Measurements from ENCODE around the gene BABAM1.

BABAM1 gene

DNA sequence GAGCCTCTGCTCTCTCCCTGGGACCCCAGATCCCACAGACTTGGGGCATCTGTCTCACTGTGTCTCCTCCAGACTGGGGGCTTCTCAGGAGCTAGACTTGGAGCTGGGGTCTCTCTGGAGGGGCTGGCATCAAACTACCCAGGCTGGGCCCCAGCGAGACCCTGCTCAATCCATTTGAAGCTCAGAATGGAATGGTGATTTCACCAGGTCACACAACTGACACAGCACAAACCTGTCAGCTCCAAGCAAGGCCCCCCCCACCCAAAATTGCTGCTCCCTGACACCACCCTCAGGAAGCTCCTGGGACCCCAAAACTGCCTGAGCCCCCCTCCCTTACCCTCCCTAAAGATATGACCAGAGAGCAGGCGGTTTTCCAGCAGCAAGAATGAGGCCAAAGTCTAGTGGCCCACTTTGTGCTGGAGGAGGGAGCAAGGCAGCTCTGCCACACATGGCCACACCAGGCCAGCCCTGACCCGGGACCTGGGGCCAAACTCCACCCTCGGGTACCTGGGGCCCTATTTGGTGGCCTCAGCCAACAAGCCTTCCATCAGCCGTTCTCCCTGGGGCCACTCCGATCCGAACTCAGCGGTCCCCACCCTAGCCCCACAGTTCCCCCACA, 23.9 kb upstream of the BABAM1 start:
- DNase-seq (ENCODE audit: low read depth in 2 of 2) = no peak

DNA sequence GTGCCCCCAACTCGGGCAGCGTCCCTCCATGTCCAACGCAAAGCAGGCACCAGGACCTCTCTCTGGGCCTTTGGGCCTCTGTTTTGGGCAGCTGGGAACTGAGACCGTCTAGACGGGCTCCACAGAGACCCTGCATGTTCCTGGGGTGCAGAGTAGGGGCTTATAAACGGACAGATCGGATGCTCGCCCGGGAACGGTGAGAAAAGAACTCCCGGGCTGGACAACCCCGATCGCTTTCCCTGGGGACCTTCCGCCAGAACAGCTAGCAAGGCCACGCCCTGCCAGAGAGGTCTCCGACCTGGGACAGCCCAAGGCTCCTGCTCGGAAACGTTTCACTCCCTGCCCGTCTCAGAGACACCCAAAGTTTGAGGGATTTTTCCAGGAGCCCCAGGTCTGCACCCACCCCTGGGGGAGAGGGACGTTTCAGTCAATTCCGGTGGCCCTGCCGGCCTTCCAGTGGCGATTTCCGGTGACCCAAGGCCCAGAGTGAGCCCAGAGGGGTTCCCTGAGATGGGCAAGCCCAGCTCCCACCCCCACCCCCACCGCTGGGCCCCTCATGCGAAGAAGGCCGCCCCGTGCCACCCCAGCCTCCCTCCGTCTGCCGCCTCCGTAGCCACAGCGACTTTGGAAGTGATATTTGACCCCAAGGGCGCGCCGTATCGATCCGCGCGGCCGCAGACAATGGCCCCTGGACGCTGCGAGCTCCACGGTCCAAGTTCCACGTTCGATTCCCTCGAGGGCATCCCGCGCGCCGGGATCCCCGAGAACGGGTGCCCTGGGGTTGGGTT, 23.2 kb upstream of the BABAM1 start:
- no peak for DNase-seq (ENCODE audit: low read depth in 2 of 2)

DNA sequence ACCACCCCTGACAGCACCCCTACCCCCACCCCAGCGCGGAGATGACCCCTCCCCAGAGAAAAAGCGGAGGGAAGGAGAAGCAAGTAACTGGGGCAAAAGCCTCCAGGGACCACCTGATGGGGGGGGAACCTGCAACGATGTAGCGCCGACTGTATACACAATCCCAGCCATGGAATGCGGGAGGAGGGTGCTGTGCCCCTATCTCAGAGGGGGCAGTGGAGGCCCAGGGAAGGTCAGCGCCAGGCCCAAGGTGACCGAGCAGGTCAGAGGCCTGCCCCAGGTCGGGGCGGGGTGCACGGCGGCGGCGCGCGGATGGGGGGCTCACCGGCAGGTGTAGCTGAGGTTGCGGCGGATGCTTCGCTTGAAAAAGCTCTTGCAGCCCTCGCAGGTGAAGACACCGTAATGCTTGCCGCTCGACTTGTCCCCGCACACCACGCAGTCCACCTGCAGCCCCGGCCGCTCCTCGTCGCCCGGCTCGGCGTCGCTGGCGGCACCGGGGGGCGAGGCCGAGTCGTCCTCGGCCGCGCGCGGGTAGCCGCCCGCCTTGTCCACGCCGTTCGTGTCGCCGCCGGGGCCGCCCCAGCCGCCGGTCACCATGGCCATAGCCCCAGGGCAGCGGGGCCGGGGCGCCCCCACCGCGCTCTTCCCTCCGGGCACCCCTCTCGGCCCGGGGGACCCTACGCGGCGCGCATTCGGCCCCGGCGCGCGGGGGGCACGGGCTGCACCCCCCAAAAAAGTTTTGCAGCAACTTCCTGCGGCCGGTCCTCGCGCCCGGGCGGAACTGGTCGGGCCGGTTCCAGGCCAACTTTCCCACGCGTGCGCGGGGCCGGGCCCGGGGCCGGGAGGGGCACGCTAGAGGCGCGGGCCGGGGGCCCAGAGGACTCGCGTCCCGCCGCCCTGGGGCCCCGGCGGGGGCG, 22.4 kb upstream of the BABAM1 start:
- DNase-seq (ENCODE audit: low read depth in 2 of 2) = no peak

DNA sequence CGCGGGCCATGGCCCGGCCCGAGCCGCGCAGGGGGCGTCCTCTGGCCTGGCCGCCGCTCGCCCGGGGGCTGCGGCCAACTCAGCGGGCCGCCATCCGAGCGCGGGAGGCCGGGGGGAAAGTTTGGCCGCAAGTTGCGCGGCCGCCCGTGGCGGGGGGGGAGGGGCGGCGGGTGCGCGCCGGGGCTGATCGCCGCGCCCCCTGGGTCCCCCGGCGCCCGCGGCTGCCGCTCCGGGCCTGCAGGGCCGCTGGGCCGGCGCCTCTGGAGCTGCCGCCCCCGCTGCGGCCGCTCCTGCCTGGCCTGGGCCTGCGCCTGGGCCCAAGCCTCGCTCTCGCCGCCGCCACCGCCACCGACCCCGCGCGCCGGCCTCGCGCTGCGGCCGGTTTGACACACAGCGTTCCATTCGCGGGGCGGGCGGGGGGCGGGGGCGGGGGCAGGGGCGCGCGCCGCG, 21.7 kb upstream of the BABAM1 start, which contains the start of gene NR2F6:
Gene NR2F6 (minus strand): TSS at position 385 of the 450 bp plus-strand sequence. CDS start 699 bp downstream, outside the sequence.
- DNase-seq (ENCODE audit: low read depth in 2 of 2) = no peak

DNA sequence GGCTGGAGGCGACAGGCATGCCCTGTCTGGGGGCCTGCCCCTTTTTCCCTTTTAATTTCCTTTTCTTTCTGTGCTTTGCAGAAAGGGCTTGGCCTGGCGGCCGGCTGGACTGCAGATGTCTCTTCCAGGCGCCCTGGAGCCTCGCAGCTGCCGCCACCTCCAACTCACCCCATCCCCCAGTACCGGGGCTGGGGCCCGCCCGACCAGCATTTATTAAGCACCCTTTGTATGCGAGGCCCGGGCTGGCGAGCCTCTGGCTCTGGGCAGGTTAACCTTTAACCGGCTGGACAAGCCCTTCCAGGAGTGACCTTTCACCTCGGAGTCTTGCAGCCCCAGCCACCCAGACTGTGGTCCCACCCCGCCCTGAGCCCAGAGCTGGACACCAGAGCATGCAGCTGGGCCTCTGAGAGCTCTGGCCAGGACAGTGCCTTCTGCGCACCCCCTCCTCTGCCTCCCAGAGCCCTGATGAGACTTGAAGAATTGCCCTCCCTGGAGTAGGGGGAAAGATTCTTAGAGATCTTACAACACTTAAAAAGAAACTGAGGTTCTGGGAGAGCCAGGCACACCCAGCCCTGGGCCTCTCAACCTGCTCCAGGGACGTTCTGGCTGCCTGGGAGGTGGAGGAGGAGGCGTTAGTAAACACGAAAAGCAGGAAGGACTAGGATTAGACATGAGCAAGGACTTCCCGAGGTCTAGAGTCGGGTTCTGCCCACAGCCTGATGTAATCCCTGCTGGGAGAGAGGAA, 20.4 kb upstream of the BABAM1 start:
- no peak for DNase-seq (ENCODE audit: low read depth in 2 of 2)

DNA sequence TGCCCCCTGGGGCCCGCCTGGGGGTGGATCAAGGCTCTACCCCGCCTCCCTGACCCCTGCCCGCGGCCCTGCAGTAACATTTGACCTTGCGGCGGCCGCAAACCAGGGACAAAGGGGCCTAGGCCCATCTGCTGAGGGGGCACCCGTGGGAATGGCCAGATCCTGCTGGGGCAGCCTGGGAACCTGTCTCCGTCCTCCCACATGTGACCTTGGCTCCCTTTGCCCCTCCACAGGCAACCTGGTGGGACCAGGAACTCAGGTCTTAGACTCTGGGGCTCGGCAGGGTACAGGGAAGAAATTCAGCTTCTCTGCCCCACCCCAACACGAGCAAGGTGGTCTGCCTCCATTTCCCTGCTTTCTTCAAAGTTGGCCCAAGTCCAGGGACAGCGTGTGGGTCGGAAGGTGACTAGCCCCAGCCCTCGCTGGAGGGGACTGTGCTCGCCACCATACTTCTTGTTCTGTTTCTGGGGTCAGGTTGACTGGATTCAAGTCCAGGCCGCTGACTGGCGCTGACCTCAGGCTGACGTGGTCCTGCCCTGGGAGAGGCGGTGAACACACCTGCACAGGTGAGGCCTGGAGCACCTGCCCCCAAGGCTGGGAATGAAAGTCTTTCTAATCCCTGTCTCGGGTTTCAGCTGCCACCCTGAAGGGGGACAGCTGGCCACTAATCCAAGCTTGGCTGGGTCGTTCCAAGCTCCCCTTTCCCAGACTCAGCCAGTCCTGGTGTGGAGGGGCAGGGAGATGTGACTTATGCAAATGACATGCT, 19.0 kb upstream of the BABAM1 start:
- DNase-seq (ENCODE audit: low read depth in 2 of 2) = no peak

DNA sequence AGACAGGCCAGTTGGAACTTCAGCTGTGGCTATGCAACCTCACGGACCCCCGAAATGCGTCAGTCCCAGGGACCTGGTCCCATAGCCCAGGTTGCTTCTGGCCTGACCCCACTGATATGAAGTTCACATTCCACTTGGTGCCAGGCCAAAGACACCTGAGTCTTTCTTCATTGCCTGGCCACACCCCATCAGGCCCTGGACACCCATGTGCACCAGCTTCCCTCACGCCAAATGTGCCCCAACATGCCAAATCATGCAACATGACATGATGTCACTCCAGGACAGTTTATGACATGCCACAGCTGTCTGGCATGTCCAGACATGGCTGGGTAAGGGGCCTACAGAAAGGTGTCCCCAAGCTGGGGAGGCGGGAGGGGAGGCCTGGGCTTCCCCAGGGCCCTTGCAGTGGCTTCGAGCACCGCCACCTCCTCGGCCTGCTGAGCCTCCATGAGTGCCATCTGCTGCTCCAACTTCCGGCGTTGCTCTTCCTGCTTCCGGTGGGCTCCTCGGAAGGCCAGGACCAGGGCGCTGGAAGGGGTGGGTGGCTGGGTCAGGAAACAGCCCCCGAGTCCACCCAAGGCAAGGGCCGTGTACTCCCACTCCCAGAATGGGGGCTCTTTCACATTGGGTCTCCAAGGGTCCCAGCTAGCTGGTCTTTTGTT, 17.2 kb upstream of the BABAM1 start:
- no peak for DNase-seq (ENCODE audit: low read depth in 2 of 2)

DNA sequence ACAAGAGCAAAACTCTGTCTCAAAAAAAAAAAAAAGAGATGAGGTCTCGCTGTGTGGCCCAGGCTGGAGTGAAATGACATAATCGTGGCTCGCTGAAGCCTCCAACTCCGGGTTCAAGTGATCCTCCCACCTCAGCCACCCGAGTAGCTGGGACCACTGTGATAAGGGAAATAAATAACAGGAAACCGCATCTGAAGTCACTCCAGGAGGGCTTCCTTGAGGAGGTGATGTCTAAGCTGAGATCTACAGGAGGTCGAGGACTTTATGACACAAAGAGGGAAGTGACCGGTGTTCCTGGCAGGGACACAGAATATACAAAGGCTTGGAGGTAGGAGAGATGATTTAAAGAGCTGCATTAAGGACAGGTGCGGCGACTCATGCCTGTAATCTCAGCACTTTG, 12.6 kb upstream of the BABAM1 start:
- DNase-seq (ENCODE audit: low read depth in 2 of 2) = no peak

DNA sequence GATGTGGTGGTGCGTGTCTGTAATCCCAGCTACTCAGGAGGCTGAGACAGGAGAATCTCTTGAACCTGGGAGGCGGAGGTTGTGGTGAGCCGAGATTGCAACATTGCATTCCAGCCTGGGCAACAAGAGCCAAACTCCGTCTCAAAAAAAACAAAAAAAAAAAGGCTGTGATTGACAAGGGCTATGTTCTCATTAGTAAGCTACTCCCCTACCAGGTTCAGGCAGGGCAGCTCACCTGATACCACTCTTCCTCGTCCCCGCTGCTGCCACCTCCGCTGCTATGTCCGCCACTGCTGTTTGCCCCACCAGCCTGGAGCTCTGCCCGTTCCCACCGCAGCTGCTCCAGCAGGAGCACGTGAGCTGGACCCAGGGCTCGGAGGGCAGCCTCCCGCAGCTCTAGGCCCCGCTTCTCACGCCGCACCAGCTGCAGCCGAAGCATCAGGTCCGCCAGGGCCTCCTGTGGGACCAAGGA, 12.1 kb upstream of the BABAM1 start:
- DNase-seq (ENCODE audit: low read depth in 2 of 2) = no peak

DNA sequence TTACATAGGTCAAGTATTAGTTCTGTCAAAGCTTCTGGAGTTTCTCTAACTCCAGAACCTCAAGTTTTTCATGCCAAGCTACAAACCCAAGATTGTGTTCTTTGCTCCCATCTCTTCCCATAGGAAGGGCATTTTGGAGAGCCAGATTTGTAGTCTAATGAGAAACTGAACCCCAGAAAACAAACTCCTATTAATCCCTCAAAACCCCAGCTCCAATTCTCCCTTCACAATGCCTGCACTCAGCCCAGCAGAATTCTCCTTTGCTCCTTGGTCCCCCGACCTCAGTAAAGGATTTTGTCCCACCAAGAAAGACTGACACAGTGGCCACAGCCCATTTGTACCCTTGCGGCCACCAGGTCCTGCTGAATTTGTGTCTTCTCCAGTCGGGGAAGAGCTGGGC, 11.1 kb upstream of the BABAM1 start:
- no peak for DNase-seq (ENCODE audit: low read depth in 2 of 2)

DNA sequence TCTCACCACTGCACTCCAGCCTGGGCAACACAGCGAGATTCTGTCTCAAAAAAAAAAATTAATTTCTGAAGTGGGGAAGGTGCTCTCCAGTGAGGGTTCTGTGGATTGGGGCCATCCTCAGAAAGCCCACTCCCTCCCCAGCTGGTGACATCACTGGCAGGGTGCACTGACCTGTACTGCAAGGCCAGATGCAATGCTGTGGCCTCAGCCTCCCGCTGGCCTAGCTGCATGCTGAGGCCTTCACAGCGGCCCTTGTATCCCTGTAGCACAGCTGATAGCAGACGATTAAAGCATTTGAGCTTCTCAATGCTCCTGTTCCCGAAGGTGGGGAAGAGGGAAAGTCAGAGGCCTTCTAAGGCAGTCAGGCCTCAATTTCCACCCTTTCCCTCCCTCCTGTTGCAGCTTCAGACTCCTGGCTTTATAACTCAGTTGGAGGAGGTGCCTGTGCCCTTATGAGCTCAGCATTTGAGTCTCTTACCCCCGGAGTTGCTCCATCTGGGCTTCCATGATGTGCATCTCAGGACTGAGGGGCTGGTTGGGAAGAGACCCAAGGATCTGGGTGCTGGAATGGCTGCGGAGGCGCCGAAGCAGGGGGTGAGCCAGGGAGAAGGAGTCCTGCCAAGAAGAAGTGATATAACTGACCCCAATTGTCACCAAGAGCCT, 8.0 kb upstream of the BABAM1 start:
- DNase-seq (ENCODE audit: low read depth in 2 of 2) = no peak

DNA sequence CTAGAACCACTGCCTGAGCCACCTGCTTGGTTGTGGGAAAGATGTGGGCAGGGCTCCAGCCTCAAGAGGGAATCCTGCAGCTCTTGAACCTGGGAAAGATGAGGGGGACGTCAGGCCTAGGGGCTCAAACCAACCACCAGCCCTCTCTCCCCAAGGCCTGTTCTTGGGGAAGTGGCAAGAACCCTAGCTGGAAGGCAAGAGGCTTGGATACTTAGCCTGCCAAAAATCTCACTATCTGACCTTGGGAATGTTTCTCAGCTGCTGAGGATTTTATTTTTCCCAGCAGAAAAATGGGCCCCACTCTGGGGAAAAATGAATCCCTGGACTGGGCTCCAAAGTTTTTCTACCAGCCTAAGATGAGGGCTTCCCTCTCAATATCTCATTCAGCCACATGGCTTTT, 7.3 kb upstream of the BABAM1 start:
- no peak for DNase-seq (ENCODE audit: low read depth in 2 of 2)

DNA sequence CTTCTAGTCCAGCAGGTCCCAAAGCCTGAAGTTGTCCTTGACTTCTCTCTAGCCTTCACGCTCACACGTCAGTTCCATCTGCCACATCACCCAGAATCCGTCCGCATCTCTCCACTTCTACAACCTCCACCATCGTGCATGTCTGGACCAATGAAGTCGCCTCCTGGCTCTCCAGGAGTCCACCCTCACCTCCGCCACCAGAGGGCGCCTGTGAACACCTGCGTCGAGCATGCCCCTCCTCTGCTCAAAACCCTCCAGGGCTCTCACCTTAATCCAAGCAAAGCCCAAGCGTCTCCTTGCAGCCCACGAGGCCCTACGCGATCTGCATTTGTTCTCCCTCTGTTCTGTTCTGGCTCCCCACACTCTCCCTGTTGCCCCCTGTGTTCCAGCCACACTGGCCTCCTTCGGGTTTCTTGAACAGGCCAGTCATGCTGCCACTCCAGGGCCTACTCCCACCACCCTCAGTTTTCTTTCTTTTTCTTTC, 6.4 kb upstream of the BABAM1 start:
- DNase-seq (ENCODE audit: low read depth in 2 of 2) = peak; percentile 21 to 24

DNA sequence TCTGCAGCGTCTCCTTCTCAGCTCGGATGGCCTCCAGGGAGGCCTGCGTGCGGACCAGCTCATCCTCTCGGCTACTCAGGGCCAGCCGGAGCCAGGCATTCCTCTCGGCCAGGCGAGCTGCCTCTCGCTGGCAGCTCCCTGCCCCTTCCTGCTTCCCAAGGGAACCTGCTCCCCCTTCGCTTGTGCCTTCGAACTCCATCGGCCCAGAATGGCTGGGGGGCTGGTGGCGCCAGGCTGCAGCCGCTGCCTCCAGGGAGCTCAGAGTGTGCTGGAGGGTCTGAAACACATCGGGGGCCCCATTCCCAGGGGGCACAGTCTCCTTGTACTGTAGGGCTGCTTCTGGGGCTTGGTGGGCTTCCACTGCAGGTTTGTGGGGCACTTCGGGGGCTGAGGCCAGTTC, 4.7 kb upstream of the BABAM1 start:
- DNase-seq (ENCODE audit: low read depth in 2 of 2) = no peak

DNA sequence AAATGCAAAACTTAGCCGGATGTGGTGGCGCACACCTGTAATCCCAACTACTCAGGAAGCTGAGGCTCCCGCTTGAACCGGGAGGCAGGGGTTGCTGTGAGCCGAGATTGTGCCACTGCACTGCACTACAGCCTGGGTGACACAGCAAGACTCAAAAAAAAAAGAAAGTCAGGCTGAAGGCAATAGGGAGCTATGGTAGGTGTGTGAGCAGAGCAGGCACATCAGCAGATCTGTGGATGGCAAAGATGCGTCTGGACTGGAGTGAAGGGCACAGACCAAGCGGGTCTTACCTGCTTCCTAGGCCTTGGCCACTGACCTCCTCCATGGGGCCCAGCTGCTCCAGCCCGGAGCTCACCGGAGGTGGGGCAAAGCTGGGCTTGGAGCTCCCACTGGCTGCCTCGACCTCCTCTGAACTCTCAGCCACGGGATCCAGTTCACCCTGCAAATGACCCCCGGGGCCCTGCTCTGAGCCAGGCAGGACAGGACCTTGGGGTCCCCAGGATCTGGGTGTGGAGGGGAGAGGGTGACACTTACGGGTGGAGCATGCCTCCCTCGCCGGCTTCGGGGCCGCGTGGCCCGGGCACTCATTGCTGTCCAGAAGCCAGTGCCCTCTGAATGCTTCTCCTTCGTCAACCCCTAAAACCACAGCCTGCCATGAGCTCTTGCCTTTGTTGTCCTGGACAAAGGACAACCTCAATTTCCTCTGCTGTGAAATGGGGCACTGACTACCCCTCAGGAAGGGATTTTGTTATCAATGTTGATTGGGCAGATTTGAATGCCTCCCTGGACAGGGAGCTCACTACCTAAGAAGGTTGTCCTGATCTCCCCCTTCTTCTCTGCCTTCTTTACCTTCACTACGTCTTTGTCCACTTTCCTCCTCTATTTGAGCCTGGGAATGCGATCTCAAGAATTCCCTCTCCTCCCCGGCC, 3.3 kb upstream of the BABAM1 start:
- no peak for DNase-seq (ENCODE audit: low read depth in 2 of 2)

DNA sequence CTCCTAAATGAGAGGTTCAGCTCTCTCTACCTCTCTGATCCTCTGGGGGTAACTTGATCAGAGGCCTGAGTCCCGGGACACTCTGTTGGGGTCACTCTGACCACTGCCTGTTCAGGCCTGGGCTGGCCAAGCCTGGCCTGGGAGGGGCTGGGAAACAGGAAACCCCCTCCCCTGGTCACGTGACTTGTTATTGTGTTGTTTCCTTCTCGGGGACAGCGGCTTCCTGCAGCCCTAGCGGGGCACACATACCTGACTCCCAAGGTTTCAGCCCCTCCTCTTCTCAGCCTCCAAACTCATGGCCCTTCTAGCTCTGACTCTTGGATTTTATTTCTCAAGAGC, 2.6 kb upstream of the BABAM1 start, which contains the start of gene USHBP1:
Gene USHBP1 (minus strand): TSS at position 105 of the 339 bp plus-strand sequence. CDS start 446 bp downstream, outside the sequence.
- no peak for DNase-seq (ENCODE audit: low read depth in 2 of 2)

DNA sequence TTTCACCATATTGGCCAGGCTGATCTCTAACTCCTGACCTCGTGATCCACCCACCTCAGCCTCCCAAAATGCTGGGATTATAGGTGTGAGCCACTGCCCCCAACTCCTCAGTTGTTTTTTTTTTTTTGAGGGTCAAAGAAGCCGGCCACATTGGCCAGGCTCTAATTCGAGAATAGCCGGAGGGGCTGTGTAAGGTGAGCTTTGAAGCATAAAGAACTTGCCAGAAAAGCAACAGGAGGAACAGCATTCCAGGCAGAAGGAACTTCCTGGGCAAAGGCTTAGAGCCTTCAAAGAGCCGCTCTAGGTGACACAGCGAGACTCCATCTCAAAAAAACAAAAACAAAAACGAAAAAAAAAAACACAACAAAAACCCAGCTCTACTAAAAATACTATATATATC, 1.2 kb upstream of the BABAM1 start:
- no peak for DNase-seq (ENCODE audit: low read depth in 2 of 2)

DNA sequence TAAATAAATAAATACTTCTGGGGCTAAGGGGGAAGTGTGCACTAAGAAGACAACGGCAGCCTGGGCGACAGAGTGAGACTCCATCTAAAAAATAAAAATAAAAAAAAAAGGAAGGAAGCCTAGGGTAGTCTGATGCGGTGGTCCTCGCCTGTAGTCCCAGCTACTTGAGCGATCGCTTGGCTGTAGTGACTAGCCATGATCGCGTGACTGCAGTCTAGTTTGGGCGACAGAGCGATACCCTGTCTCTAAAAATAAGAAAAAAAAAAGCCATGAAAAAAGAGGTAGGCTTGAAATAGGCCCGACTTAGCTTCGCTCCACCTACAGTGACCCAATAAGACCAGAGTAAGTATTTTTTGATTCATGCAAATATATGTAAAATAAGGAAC, 661 bp upstream of the BABAM1 start:
- DNase-seq (ENCODE audit: low read depth in 2 of 2) = no peak

Data from fibroblast of skin of left biceps (primary cell).